ENCODE data around the gene TMEM121B. TPM values are rescaled to one million over a fixed set of nuclear protein-coding genes. Genes with fewer than 3 reads are reported as not detected.

TMEM121B gene
- total and polyA plus RNA-seq, 4 experiments from 2014 or later: 0.12 TPM; not detected in 3

GRCh38 chr22:17096071-17096470 is 25.1 kb downstream of the TMEM121B start:
- POLR2A ChIA-PET (ENCODE audit: partially characterized antibody): interaction anchor here (0.9 to 6.3 kb wide), 3 partner anchors 10 to 62 kb away, joined by 3 to 75 read pairs (median 4); partner anchors contain the start of gene IL17RA
- Mint-ChIP-seq H3K9me3 (no peaks in the 10 kb centered on the region), H3K27me3 (no peaks in the 10 kb centered on the region), H3K27ac (peak overlapping the region in 5 of 7 donors; percentile 12 to 86 (median 59)), H3K4me1 (peaks cover 69 to 100% (median 83%) of the 10 kb centered on the region in 4 donors), H3K36me3 (peaks cover 28 to 44% of the 10 kb centered on the region in 2 donors), H3K4me3 (peak overlapping the region in 3 of 8 donors; percentile 15 to 49 (median 22))
- H3K4me3 ChIP-seq (ENCODE audit: low read length in 2 of 2): no peak overlapping the region
- H3K9me3 ChIP-seq (ENCODE audit: control insufficient read depth in 1 of 2, low read length in 2 of 2): no peaks in the 10 kb centered on the region
- peaks cover 26% of the 10 kb centered on the region for H3K36me3 ChIP-seq (ENCODE audit: insufficient read depth, low read length)
- intact Hi-C loops (cut with micrococcal nuclease): no loop called here
- no peak overlapping the region for H3K27ac ChIP-seq (ENCODE audit: low read depth, low read length)
- CTCF ChIA-PET (ENCODE audit: partially characterized antibody): interaction anchor here (0.8 to 2.3 kb wide), 5 partner anchors 9 to 482 kb away, joined by 3 to 7 read pairs (median 5); no protein-coding TSS in a partner anchor
- H3K27me3 ChIP-seq (ENCODE audit: insufficient read depth, low read length): no peaks in the 10 kb centered on the region
- no peak for DNase-seq
- peaks cover 94% of the 10 kb centered on the region for H3K4me1 ChIP-seq (ENCODE audit: insufficient read depth, low read length)

DNA sequence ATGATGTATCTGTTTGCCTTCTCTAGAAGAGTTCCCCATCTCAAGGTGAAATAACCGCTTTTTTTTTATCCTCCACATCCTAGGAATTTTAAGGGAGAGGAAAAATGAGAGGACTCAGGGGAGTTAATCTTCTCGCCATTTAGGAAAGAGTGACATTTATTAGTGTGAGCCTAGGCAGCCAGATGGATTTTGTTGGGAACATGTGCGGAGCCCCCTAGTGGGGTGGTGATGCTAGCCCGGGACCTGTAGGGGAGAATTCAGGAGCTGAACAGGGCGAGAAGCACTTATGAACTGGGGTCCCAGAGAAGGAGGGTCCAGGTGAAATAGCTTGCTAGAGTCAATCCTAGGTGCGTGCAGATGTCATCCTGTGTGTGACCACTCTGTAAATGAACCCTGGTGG is 25.6 kb downstream of the TMEM121B start:
- Histone ChIP-seq H3K27ac (ENCODE audit: low read depth, low read length) (no peak overlapping the region), H3K4me1 (ENCODE audit: insufficient read depth, low read length) (peaks cover 94% of the 10 kb centered on the region), H3K9me3 (ENCODE audit: control insufficient read depth in 1 of 2, low read length in 2 of 2) (no peaks in the 10 kb centered on the region), H3K36me3 (ENCODE audit: insufficient read depth, low read length) (peaks cover 21% of the 10 kb centered on the region), H3K27me3 (ENCODE audit: insufficient read depth, low read length) (no peaks in the 10 kb centered on the region), H3K4me3 (ENCODE audit: low read length in 2 of 2) (no peak overlapping the region)
- H3K27ac Mint-ChIP-seq: peak overlapping the region in 5 of 7 donors; percentile 55 to 86 (median 65)
- intact Hi-C loops (cut with micrococcal nuclease): no loop called here
- peak overlapping the region in 3 of 8 donors; percentile 22 to 49 (median 33) for H3K4me3 Mint-ChIP-seq
- peaks cover 28 to 42% of the 10 kb centered on the region in 2 donors for H3K36me3 Mint-ChIP-seq
- POLR2A ChIA-PET (ENCODE audit: partially characterized antibody): interaction anchor here (0.7 to 6.3 kb wide), 3 partner anchors 9 to 63 kb away, joined by 3 to 75 read pairs (median 3); partner anchors contain the start of gene IL17RA
- peaks cover 68 to 100% (median 84%) of the 10 kb centered on the region in 4 donors for H3K4me1 Mint-ChIP-seq
- no peaks in the 10 kb centered on the region for H3K9me3 Mint-ChIP-seq
- no peak for DNase-seq
- CTCF ChIA-PET (ENCODE audit: partially characterized antibody): interaction anchor here (0.8 to 2.3 kb wide), 6 partner anchors 8 to 76 kb away, joined by 3 to 7 read pairs (median 4); no protein-coding TSS in a partner anchor
- H3K27me3 Mint-ChIP-seq: no peaks in the 10 kb centered on the region

GRCh38 chr22:17093081-17093480 is 28.1 kb downstream of the TMEM121B start:
- H3K27me3 ChIP-seq (ENCODE audit: insufficient read depth, low read length): no peaks in the 10 kb centered on the region
- H3K27ac ChIP-seq (ENCODE audit: low read depth, low read length): no peak overlapping the region
- ChIA-PET POLR2A (ENCODE audit: partially characterized antibody) (interaction anchor here (1.0 to 1.3 kb wide), 2 partner anchors 12 to 66 kb away, joined by 4 to 5 read pairs; partner anchors contain the start of gene HDHD5), CTCF (ENCODE audit: partially characterized antibody) (interaction anchor here (1.1 to 1.6 kb wide), 3 partner anchors 21 to 409 kb away, joined by 3 to 4 read pairs (median 3); no protein-coding TSS in a partner anchor)
- peaks cover 6% of the 10 kb centered on the region for H3K36me3 ChIP-seq (ENCODE audit: insufficient read depth, low read length)
- no peaks in the 10 kb centered on the region for H3K9me3 ChIP-seq (ENCODE audit: control insufficient read depth in 1 of 2, low read length in 2 of 2)
- Mint-ChIP-seq H3K4me3 (peak overlapping the region in 4 of 8 donors; percentile 29 to 56 (median 50)), H3K27me3 (no peaks in the 10 kb centered on the region), H3K4me1 (peaks cover 64 to 99% (median 82%) of the 10 kb centered on the region in 4 donors), H3K27ac (peak overlapping the region in 2 of 7 donors; percentile 46 to 48), H3K9me3 (no peaks in the 10 kb centered on the region), H3K36me3 (peaks cover 14 to 21% of the 10 kb centered on the region in 2 donors)
- no peak for DNase-seq
- intact Hi-C loops (cut with micrococcal nuclease): no loop called here
- no peak overlapping the region for H3K4me3 ChIP-seq (ENCODE audit: low read length in 2 of 2)
- peaks cover 94% of the 10 kb centered on the region for H3K4me1 ChIP-seq (ENCODE audit: insufficient read depth, low read length)

- H3K27ac Mint-ChIP-seq: peak overlapping the region in 2 of 7 donors; percentile 30 to 68
- ChIA-PET POLR2A (ENCODE audit: partially characterized antibody) (interaction anchor here (1.5 kb wide), 1 partner anchor 26 kb away, joined by 3 read pairs; no protein-coding TSS in a partner anchor), CTCF (ENCODE audit: partially characterized antibody) (no interaction called here)
- peaks cover 58 to 99% (median 82%) of the 10 kb centered on the region in 4 donors for H3K4me1 Mint-ChIP-seq
- intact Hi-C loops (cut with micrococcal nuclease): no loop called here
- Histone ChIP-seq H3K9me3 (ENCODE audit: control insufficient read depth in 1 of 2, low read length in 2 of 2) (no peaks in the 10 kb centered on the region), H3K4me1 (ENCODE audit: insufficient read depth, low read length) (peaks cover 93% of the 10 kb centered on the region), H3K36me3 (ENCODE audit: insufficient read depth, low read length) (peaks cover under 1% of the 10 kb centered on the region), H3K27ac (ENCODE audit: low read depth, low read length) (no peak overlapping the region), H3K4me3 (ENCODE audit: low read length in 2 of 2) (no peak overlapping the region), H3K27me3 (ENCODE audit: insufficient read depth, low read length) (no peaks in the 10 kb centered on the region)
- H3K4me3 Mint-ChIP-seq: peak overlapping the region in 4 of 8 donors; percentile 36 to 59 (median 48)
- no peaks in the 10 kb centered on the region for H3K27me3 Mint-ChIP-seq
- DNase-seq: no peak
- H3K9me3 Mint-ChIP-seq: no peaks in the 10 kb centered on the region
- peaks cover 14 to 20% of the 10 kb centered on the region in 2 donors for H3K36me3 Mint-ChIP-seq
These were observed 29.3 kb downstream of the TMEM121B start for GRCh38 chr22:17091851-17092250.

- H3K27me3 ChIP-seq (ENCODE audit: insufficient read depth, low read length): no peaks in the 10 kb centered on the region
- intact Hi-C loops (cut with micrococcal nuclease): no loop called here
- Mint-ChIP-seq H3K4me3 (peak overlapping the region in 7 of 8 donors; percentile 5 to 58 (median 49)), H3K9me3 (peaks cover 0 to 2% (median 0%) of the 10 kb centered on the region in 8 donors), H3K27me3 (no peaks in the 10 kb centered on the region), H3K27ac (peak overlapping the region in 4 of 7 donors; percentile 2 to 52 (median 30)), H3K4me1 (peaks cover 58 to 97% (median 83%) of the 10 kb centered on the region in 4 donors), H3K36me3 (peaks cover 14 to 25% of the 10 kb centered on the region in 2 donors)
- H3K4me3 ChIP-seq (ENCODE audit: low read length in 2 of 2): no peak overlapping the region
- POLR2A ChIA-PET (ENCODE audit: partially characterized antibody): interaction anchor here (1.7 to 1.9 kb wide), 2 partner anchors 8 to 45 kb away, joined by 3 to 12 read pairs; no protein-coding TSS in a partner anchor
- CTCF ChIA-PET (ENCODE audit: partially characterized antibody): interaction anchor here (4.2 kb wide), 1 partner anchor 26 kb away, joined by 15 read pairs; no protein-coding TSS in a partner anchor
- peaks cover 92% of the 10 kb centered on the region for H3K4me1 ChIP-seq (ENCODE audit: insufficient read depth, low read length)
- no peaks in the 10 kb centered on the region for H3K9me3 ChIP-seq (ENCODE audit: control insufficient read depth in 1 of 2, low read length in 2 of 2)
- H3K27ac ChIP-seq (ENCODE audit: low read depth, low read length): no peak overlapping the region
- no peak for DNase-seq
- no peaks in the 10 kb centered on the region for H3K36me3 ChIP-seq (ENCODE audit: insufficient read depth, low read length)
These were observed 30.6 kb downstream of the TMEM121B start for GRCh38 chr22:17090550-17090949.

GRCh38 chr22:17087498-17088131 is 33.5 kb downstream of the TMEM121B start:
- Histone ChIP-seq H3K4me1 (ENCODE audit: insufficient read depth, low read length) (peaks cover 76% of the 10 kb centered on the region), H3K36me3 (ENCODE audit: insufficient read depth, low read length) (no peaks in the 10 kb centered on the region), H3K4me3 (ENCODE audit: low read length in 2 of 2) (peak overlapping the region; percentile 32 to 58), H3K9me3 (ENCODE audit: control insufficient read depth in 1 of 2, low read length in 2 of 2) (no peaks in the 10 kb centered on the region), H3K27me3 (ENCODE audit: insufficient read depth, low read length) (no peaks in the 10 kb centered on the region), H3K27ac (ENCODE audit: low read depth, low read length) (peak overlapping the region; percentile 86)
- DNase-seq: peak; percentile 75 to 83 (median 81)
- H3K27me3 Mint-ChIP-seq: no peaks in the 10 kb centered on the region
- H3K36me3 Mint-ChIP-seq: peaks cover 7 to 18% of the 10 kb centered on the region in 2 donors
- peak overlapping the region; percentile 93 to 97 (median 95) for H3K27ac Mint-ChIP-seq
- H3K4me1 Mint-ChIP-seq: peaks cover 44 to 79% (median 65%) of the 10 kb centered on the region in 4 donors
- ChIA-PET CTCF (ENCODE audit: partially characterized antibody) (interaction anchor here (0.7 to 4.2 kb wide), 10 partner anchors 8 to 414 kb away, joined by 3 to 15 read pairs (median 5); no protein-coding TSS in a partner anchor), POLR2A (ENCODE audit: partially characterized antibody) (interaction anchor here (1.0 to 6.1 kb wide), 12 partner anchors 9 to 90 kb away, joined by 3 to 75 read pairs (median 7); partner anchors contain the start of gene HDHD5)
- intact Hi-C loops (cut with micrococcal nuclease): loop anchor here (2.0 to 5.0 kb wide), 3 partner anchors 19 to 989 kb away; partner anchors contain the start of genes PEX26 and TMEM121B
- peaks cover 0 to 2% (median 0%) of the 10 kb centered on the region in 8 donors for H3K9me3 Mint-ChIP-seq
- H3K4me3 Mint-ChIP-seq: peak overlapping the region; percentile 88 to 99 (median 96)
